LHCN-M2 (cell line): ENCODE data around the gene RACK1. TPM values are rescaled to one million over a fixed set of nuclear protein-coding genes. Genes with fewer than 3 reads are reported as not detected.

Source experiments
- DNase-seq: peaks from one replicate; pipeline ENCODE4 v3.0.0-alpha.2; 2012; ENCODE audit warnings: low read depth
- total RNA-seq: library from RNA; depleted of rRNA; stranded (reverse); fragments of >200 nt; gene quantifications from 2 replicates; pipeline ENCODE4 v1.2.3, GENCODE V29; 2014

RACK1 gene
- total RNA-seq, 1 experiment from 2014 or later, result 2,805 TPM

- no peak for DNase-seq
Measured at GRCh38 chr5:181234455-181235306, 9.0 kb downstream of the RACK1 start.

- no peak for DNase-seq
Measured at GRCh38 chr5:181233801-181234454, 9.8 kb downstream of the RACK1 start.

GRCh38 chr5:181233088-181233800 lies 10.5 kb downstream of the RACK1 start:
- no peak for DNase-seq

GRCh38 chr5:181232593-181232992 lies 11.1 kb downstream of the RACK1 start:
- no peak for DNase-seq

- DNase-seq, result no peak
Measured at GRCh38 chr5:181231432-181231831, 12.3 kb downstream of the RACK1 start.

GRCh38 chr5:181230551-181230950 lies 13.2 kb downstream of the RACK1 start:
- no peak for DNase-seq

GRCh38 chr5:181229996-181230395 lies 13.7 kb downstream of the RACK1 start:
- DNase-seq, result no peak

GRCh38 chr5:181224390-181225229 lies 19.1 kb downstream of the RACK1 start:
- DNase-seq, result no peak

GRCh38 chr5:181223729-181224389 lies 19.8 kb downstream of the RACK1 start:
- no peak for DNase-seq

GRCh38 chr5:181223058-181223728 lies 20.5 kb downstream of the RACK1 start, which contains the start of gene TRIM41:
TRIM41 (plus strand) TSS chr5:181223281; CDS start chr5:181224000, 719 bp downstream.
- peak; percentile 98 for DNase-seq

- DNase-seq, result no peak
Measured at GRCh38 chr5:181222630-181223057, 21.1 kb downstream of the RACK1 start.

- DNase-seq, result peak; percentile 96
Measured at GRCh38 chr5:181221792-181222629, 21.7 kb downstream of the RACK1 start.

GRCh38 chr5:181221105-181221791 lies 22.5 kb downstream of the RACK1 start:
- DNase-seq, result no peak

GRCh38 chr5:181220178-181220515 lies 23.6 kb downstream of the RACK1 start:
- DNase-seq, result no peak

GRCh38 chr5:181219262-181220177 lies 24.2 kb downstream of the RACK1 start:
- DNase-seq, result no peak

- no peak for DNase-seq
Measured at GRCh38 chr5:181218795-181219124, 24.9 kb downstream of the RACK1 start.

GRCh38 chr5:181217803-181218062 lies 26.0 kb downstream of the RACK1 start:
- no peak for DNase-seq
